GM12875 (cell line): ENCODE measurements around the gene PDK2.

Experiments
- H3K4me3 ChIP-seq: one replicate; pipeline ENCODE4 v1.5.1; 2011; ENCODE audit warnings: low read depth, low read length, control low read depth
- CTCF ChIP-seq: IDR thresholded peaks from 2 replicates; pipeline ENCODE4 v1.5.1; 2011; ENCODE audit warnings: low read depth, mild to moderate bottlenecking, control low read depth, inconsistent platforms, low read length, moderate library complexity, borderline replicate concordance; ENCODE audit not compliant: insufficient read depth

The PDK2 gene

GRCh38 chr17:50100480-50100883 lies 5.3 kb downstream of the PDK2 start:
- no peak overlapping the region for H3K4me3 ChIP-seq
- TF ChIP-seq CTCF = no peak

GRCh38 chr17:50100921-50101345 lies 5.8 kb downstream of the PDK2 start:
- no peak for TF ChIP-seq CTCF

GRCh38 chr17:50101346-50102163 lies 6.4 kb downstream of the PDK2 start:
- H3K4me3 ChIP-seq = no peak overlapping the region
- TF ChIP-seq CTCF = no peak

More at GRCh38 chr17:50100921-50101345, 5.8 kb downstream of the PDK2 start:
- H3K4me3 ChIP-seq = no peak overlapping the region

GRCh38 chr17:50102164-50102991 lies 7.2 kb downstream of the PDK2 start:
- H3K4me3 ChIP-seq = no peak overlapping the region
- TF ChIP-seq CTCF = no peak

GRCh38 chr17:50103252-50103651 lies 8.1 kb downstream of the PDK2 start:
- no peak for TF ChIP-seq CTCF
- H3K4me3 ChIP-seq = no peak overlapping the region

- no peak overlapping the region for H3K4me3 ChIP-seq
- TF ChIP-seq CTCF = no peak
Observed at GRCh38 chr17:50103941-50104340, 8.8 kb downstream of the PDK2 start.

GRCh38 chr17:50105811-50106210 lies 10.7 kb downstream of the PDK2 start:
- H3K4me3 ChIP-seq = no peak overlapping the region
- no peak for TF ChIP-seq CTCF
